HG03064 (cell line): Measurements from ENCODE around the gene FXYD7.

Experiments
- ATAC-seq: cut with Tn5 transposase; IDR thresholded peaks from one replicate; pipeline ENCODE4 v1.9.1; 2021; ENCODE audit warnings: low read depth; ENCODE audit not compliant: unreplicated experiment

Gene FXYD7

GRCh38 chr19:35109395-35110112 lies 33.5 kb upstream of the FXYD7 start:
- no peak for ATAC-seq

- no peak for ATAC-seq
Measured at GRCh38 chr19:35110974-35111373, 32.1 kb upstream of the FXYD7 start.

- no peak for ATAC-seq
Measured at GRCh38 chr19:35112995-35113688, 29.9 kb upstream of the FXYD7 start.

DNA sequence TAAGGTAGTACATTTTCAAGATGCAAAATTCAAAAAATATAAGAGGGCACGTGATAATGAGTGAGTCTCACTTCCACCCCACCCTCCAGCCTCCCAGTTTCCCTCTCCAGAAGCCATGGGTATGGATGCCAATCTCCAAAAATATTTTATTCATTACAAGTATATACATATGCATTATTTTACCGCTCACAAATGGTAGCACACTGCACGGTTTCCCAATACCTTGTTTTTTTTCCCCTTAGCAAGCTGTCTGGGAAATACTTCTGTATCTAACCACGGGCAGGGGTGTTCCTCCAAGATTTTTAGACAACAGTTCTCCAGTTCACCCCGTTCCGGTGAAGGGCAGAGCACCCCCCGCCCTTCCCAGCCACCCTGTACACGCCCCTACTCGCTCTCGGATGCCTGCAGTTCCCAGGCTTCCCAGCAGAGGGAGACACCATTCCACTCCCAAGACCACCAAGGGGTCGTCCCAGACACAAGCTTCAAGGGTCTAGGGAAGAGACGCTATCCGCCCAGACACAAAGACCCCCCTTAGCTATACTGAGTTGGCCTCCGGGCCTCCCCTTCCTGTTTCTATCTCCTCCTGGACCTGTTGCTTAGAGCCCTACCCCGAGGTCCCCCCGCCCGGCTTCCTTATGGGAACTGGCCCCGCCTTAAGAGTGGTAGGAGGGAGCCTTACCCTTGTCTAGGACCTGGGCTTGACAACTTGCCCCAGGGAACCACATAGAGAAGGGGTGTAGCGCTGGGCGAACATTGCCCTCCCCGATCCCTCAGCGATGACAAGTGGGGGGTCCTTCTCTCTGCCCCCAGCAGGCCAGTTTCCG lies 28.5 kb upstream of the FXYD7 start:
- ATAC-seq = no peak

DNA sequence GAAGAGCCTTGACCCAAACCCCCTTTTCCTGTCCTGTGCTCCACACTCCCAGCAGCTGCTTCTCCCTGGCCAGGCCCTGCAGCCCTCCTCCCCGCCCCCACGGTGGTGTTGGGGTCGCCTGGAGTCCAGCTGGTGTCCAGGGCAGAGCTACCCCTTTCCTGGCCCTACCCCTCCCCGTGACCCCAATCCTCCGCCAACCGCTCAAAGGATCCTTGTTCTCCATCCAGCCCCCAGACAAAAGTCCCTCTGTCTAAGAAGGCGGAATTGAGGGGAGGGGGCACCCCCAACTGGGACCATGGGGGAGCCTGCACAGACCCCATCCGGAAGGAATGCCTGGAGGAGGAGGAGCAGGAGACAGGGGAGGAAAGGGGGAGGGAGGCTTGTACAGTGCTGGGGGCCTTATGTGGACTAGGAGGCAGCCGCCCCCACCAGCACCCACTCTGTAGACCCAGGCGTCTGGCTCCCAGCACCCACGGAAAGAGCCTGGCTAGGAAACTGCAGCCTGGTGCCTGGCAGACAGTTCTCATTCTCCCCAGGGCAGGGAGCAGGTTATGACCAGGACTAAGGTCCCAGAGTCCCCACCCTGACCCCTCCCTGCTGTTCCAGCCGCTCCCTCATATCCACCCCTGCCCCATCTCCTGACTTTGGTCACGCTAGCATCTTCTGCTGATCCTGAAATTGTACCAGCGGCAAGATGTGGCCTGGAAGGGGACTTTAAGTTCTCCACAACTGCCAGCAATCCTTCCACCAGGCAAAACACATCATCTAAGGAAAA lies 27.7 kb upstream of the FXYD7 start, which contains the start of gene FXYD3:
Gene FXYD3 (plus strand): TSS at position 647 of the 775 bp plus-strand sequence. CDS start 3,554 bp downstream, outside the sequence.
- no peak for ATAC-seq

DNA sequence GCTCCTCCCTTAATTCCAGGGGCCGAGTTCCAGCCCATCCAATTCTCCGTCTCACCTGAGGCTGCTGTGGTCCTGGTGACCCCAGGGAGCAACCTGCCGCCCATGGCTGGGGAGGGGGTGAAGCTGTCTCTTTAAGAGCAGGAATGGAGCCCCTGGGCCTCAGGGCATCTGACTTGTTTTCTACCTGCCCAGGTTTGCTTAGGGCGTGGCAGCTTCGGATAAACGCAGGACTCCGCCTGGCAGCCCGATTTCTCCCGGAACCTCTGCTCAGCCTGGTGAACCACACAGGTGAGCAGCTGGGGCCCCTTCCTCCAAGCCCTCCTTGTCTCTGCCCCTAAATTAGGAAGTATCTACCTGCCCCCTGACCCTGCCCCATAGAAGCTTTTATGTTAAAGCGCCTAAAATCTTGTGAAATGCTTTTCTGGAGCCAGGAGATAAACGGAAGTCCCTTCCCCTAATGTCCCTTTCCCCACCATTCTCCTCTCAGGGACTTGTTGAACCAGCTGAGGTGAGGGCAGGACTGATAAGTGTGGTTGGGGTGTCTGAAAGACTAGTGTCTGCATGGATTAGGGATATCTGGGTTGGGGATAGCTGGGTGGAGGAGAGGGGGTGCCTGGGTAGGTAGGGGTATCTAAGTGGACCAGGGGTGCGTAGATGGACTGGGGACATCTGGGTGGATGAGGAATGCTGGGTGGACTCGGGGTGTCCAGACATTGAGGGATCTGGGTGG lies 26.8 kb upstream of the FXYD7 start:
- no peak for ATAC-seq

DNA sequence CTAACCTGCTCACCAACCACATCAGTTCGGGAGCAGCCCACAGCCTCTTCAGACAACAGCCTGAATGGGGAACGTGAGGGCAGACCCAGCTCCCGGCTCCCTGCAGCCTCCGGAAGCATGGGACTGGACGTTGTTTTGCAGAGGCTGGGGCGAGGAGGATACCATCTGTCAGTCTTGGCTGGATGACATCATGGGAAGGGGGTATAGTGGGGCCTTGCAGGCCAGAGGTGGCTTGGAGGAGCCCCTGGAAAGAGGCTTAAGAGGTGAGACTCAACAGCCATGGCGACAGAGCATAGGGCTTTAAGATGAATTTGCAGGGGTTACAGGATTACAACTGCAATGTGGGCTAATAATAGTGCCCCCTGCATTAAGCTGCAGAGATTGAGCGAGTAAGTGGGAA lies 25.9 kb upstream of the FXYD7 start:
- no peak for ATAC-seq

DNA sequence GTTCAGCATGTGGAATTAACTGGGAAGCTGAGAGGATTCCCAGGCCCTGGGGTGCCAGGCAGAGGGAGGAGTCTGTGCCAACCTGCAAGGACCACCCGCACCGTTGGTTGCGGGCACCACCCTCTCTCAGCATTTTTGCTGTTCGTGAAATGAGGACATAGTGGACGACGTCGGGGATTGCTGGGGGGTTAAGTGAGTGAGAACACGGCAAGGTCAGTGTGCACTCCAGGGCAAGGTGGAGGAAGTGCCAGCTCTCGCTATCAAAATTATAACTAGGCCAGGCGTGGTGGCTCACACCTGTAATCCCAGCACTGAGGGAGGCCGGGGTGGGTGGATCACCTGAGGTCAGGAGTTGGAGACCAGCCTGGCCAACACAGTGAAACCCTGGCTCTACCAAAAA lies 25.3 kb upstream of the FXYD7 start:
- ATAC-seq = no peak

GRCh38 chr19:35118268-35119020 lies 24.6 kb upstream of the FXYD7 start:
- ATAC-seq = no peak

GRCh38 chr19:35119091-35119490 lies 24.0 kb upstream of the FXYD7 start:
- no peak for ATAC-seq

DNA sequence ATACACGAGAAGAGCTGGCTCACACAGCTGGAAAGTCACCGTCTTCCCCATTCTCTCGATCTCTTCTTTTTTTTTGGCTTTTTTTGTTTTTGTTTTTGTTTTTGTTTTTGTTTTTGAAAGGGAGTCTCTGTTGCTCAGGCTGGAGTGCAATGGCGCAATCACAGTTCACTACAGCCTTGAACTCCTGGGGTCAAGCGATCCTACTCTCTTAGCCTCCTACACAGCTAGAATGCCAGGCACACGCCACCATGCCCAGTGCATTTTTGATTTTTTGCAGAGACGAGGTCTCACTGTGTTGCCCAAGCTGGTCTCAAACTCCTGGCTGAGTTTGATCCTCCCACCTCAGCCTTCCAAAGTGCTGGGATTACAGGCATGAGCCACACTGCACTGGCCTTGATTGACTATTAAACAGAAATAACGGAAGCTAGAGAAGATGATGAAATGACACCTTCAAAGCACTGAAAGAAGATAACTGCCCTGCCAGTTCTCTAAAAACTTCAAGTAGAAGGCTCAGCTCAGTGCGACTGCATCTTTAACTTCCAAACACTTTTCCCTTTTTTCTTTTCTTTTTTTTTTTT lies 23.4 kb upstream of the FXYD7 start:
- no peak for ATAC-seq

- no peak for ATAC-seq
Measured at GRCh38 chr19:35120492-35120891, 22.6 kb upstream of the FXYD7 start.

DNA sequence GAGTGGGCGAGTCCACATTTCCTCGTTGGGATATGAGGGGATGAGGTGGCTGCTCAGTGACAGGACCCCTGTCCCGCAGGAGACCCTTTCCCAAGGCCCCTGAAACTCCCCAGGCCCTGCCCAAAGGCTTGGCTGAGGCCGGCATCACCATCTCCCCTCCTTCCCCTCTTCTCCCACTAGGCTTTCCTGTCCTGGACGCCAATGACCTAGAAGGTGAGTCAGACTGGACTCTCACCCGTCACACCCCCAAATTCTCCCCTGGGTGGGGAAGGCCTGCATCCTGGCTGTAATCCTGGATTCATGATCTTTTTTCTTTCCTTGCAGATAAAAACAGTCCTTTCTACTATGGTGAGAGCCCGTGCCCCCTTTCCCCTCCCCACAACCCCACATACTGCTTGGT lies 22.2 kb upstream of the FXYD7 start:
- ATAC-seq = no peak

- ATAC-seq = no peak
Measured at GRCh38 chr19:35122687-35123551, 20.1 kb upstream of the FXYD7 start.

DNA sequence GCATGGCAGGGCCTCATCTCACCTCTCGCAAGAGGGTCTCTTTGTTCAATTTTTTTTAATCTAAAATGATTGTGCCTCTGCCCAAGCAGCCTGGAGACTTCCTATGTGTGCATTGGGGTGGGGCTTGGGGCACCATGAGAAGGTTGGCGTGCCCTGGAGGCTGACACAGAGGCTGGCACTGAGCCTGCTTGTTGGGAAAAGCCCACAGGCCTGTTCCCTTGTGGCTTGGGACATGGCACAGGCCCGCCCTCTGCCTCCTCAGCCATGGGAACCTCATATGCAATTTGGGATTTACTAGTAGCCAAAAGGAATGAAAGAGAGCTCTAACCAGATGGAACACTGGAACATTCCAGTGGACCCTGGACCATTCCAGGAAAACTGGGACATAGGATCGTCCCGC lies 19.5 kb upstream of the FXYD7 start:
- no peak for ATAC-seq

DNA sequence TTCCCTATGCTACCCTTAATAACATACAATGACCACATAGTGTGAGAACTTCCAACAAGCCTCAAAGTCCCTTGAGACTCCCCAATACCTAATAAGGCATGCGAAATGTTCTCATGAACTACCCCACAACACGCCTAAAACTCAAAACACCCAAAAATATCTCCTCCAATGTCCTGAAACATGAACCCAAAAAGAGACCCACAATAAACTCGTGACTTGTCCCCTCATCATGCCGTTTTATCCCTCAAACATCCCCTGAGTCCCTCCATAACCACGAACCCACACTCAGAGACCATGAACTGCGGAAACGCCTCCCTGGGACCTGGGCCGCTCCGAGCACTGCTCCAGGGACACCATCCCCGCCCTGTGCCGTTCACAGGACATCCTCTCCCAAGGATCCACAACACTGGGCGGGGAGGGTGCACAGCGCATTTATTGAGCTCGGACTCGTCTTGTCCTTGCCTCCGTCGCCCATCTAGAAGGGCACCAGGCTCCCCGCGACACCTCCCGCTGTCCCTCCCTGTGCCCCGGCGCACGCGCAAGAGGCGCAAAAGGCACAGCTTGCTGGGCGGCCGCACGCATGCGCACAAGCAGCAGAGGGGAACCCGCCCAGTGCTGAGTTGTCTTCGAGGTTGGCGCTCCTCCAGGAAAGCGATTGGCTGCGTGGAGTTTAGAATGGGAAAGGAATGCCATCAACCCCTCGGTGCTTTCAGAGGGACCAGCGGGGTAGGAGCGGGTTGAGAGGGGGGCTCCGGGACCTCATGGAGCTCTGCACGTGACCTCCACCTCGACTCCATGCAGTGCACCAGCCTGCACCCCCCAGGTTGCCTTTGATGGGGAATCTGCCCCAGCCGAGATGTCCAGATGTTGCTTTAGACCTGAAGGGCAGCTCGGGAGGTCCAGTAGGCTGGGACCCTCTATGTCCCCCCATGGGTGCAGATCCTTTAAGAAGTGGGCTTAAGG lies 18.7 kb upstream of the FXYD7 start:
- no peak for ATAC-seq

DNA sequence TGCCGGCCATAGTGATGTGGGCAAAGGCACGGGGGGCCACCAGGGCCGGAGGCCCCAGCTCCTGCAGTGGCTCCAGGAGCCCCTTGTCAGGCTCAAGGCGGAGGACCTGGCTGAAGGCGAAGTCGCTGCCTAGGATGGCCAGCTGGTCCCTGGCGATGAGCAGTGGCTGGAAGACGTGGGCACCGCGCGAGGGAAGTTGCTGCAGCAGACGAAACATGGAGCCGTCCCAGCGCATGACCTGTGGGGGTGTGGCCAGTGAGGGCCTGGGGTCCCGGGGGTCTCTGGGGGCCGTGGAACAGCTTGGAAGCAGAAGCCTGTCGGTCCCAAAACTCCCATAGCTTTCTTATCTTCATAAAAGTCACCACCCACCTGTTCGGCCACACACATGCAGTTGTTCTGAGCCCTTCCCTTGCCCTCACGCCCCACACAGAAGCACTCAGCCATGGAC lies 17.8 kb upstream of the FXYD7 start:
- ATAC-seq = no peak
